ENCODE data around the gene LEKR1. TPM values are rescaled to one million over a fixed set of nuclear protein-coding genes. Genes with fewer than 3 reads are reported as not detected.

The LEKR1 gene
- polyA plus RNA-seq: 1 to 10 TPM in 2 of 3 donors, not detected in 1; 1.6 to 2.1 TPM

- Mint-ChIP-seq H3K36me3 (no peaks in the 10 kb centered on the region), H3K27ac (peak within 1 kb of the TSS; percentile 96 to 99 (median 98)), H3K4me3 (peak within 1 kb of the TSS; percentile 90 to 99 (median 95)), H3K27me3 (ENCODE audit: low read depth in 3 of 3) (peaks cover 3 to 10% (median 4%) of the 10 kb centered on the region in 3 donors), H3K9me3 (no peaks in the 10 kb centered on the region), H3K4me1 (peaks cover 13 to 19% of the 10 kb centered on the region in 2 donors)
- DNase-seq: peak; percentile 76 to 84 (median 76)
Measured at GRCh38 chr3:156826144-156826895, at the start of gene LEKR1. TSS of gene LEKR1 (plus strand) at chr3:156826353. CDS start at chr3:156829330, 2,977 bp downstream.

- H3K27ac Mint-ChIP-seq: no peak overlapping the region
- H3K27me3 Mint-ChIP-seq (ENCODE audit: low read depth in 3 of 3): peaks cover 0 to 8% (median 3%) of the 10 kb centered on the region in 3 donors
- no peaks in the 10 kb centered on the region for H3K4me1 Mint-ChIP-seq
- no peaks in the 10 kb centered on the region for H3K9me3 Mint-ChIP-seq
- H3K36me3 Mint-ChIP-seq: no peaks in the 10 kb centered on the region
- DNase-seq: no peak
- no peak overlapping the region for H3K4me3 Mint-ChIP-seq
Measured at GRCh38 chr3:156776871-156777270, 49.3 kb upstream of the LEKR1 start.

- H3K9me3 Mint-ChIP-seq: no peaks in the 10 kb centered on the region
- H3K4me1 Mint-ChIP-seq: no peaks in the 10 kb centered on the region
- H3K27me3 Mint-ChIP-seq (ENCODE audit: low read depth in 3 of 3): peaks cover 0 to 3% (median 1%) of the 10 kb centered on the region in 3 donors
- no peaks in the 10 kb centered on the region for H3K36me3 Mint-ChIP-seq
- H3K27ac Mint-ChIP-seq: no peak overlapping the region
- H3K4me3 Mint-ChIP-seq: no peak overlapping the region
- DNase-seq: no peak
Measured at GRCh38 chr3:156781310-156782230, 44.6 kb upstream of the LEKR1 start.

GRCh38 chr3:156782319-156782718, 43.8 kb upstream of the LEKR1 start:
- Mint-ChIP-seq H3K27ac (no peak overlapping the region), H3K36me3 (peaks cover 0 to 2% (median under 1%) of the 10 kb centered on the region in 3 donors), H3K9me3 (peaks cover 0 to 2% (median 0%) of the 10 kb centered on the region in 6 donors), H3K27me3 (ENCODE audit: low read depth in 3 of 3) (peaks cover 0 to 3% (median 0%) of the 10 kb centered on the region in 3 donors), H3K4me3 (no peak overlapping the region), H3K4me1 (no peaks in the 10 kb centered on the region)
- DNase-seq: no peak

DNA sequence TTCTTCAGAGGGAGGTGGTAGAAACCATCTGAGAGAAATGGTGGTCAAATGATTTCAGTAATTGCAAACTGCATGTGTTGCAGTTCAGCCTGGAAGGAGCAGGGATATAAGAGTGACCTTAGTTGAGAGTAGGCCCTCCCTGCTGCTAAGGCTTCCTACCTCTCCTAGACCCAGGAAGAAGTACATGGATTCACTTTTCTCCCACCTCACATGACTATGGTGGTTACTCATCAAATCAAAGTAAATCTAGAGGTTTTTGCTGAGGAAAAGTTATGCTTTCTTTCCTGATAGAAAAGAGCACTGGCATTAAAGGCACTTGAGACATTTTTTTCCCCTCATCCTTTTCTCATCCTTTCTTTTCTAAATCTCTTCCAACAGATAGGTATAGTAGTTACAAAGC, 43.2 kb upstream of the LEKR1 start:
- Mint-ChIP-seq H3K9me3 (peaks cover 0 to 2% (median 0%) of the 10 kb centered on the region in 6 donors), H3K27ac (no peak overlapping the region), H3K27me3 (ENCODE audit: low read depth in 3 of 3) (peaks cover 0 to 3% (median 0%) of the 10 kb centered on the region in 3 donors), H3K36me3 (peaks cover 5 to 7% (median 5%) of the 10 kb centered on the region in 3 donors), H3K4me1 (no peaks in the 10 kb centered on the region), H3K4me3 (no peak overlapping the region)
- no peak for DNase-seq

DNA sequence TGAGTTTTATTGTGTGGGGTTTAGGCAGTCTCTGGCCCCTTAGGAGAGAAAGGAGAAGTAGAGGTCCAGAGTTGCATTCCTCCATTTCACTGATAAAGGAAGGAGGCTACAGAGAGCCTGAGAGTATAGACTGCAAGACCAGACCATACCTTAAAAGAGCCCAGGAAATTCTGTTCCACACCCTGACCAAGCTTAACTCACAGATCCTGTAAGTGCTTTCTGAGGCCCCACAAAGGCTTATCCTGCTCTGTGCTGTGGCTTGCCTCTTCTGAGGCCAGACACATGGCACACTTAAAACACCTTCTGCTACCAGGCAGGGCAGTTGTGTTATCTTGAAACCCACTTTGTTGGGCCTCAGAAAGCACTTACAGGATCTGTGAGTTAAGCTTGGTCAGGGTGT, 39.2 kb upstream of the LEKR1 start:
- Mint-ChIP-seq H3K36me3 (peaks cover 5 to 10% (median 8%) of the 10 kb centered on the region in 3 donors), H3K27me3 (ENCODE audit: low read depth in 3 of 3) (no peaks in the 10 kb centered on the region), H3K9me3 (peaks cover 0 to 2% (median 0%) of the 10 kb centered on the region in 6 donors), H3K4me1 (peaks cover under 1 to 1% of the 10 kb centered on the region in 2 donors), H3K4me3 (no peak overlapping the region), H3K27ac (no peak overlapping the region)
- no peak for DNase-seq

- peaks cover 0 to 2% (median 0%) of the 10 kb centered on the region in 6 donors for H3K9me3 Mint-ChIP-seq
- H3K27ac Mint-ChIP-seq: no peak overlapping the region
- H3K4me1 Mint-ChIP-seq: peaks cover 12% of the 10 kb centered on the region in 2 donors
- no peak for DNase-seq
- peaks cover 5 to 10% (median 8%) of the 10 kb centered on the region in 3 donors for H3K36me3 Mint-ChIP-seq
- H3K27me3 Mint-ChIP-seq (ENCODE audit: low read depth in 3 of 3): peaks cover 0 to 1% (median 0%) of the 10 kb centered on the region in 3 donors
- no peak overlapping the region for H3K4me3 Mint-ChIP-seq
Measured at GRCh38 chr3:156787926-156788663, 38.1 kb upstream of the LEKR1 start.

- H3K27ac Mint-ChIP-seq: no peak overlapping the region
- no peak overlapping the region for H3K4me3 Mint-ChIP-seq
Measured at GRCh38 chr3:156788846-156789245, 37.3 kb upstream of the LEKR1 start.

GRCh38 chr3:156790156-156790555, 36.0 kb upstream of the LEKR1 start:
- Mint-ChIP-seq H3K4me3 (no peak overlapping the region), H3K27me3 (ENCODE audit: low read depth in 3 of 3) (peaks cover 0 to 1% (median 0%) of the 10 kb centered on the region in 3 donors), H3K4me1 (peaks cover 18% of the 10 kb centered on the region in 2 donors), H3K36me3 (peaks cover 6 to 10% (median 8%) of the 10 kb centered on the region in 3 donors), H3K9me3 (peaks cover 0 to 2% (median 0%) of the 10 kb centered on the region in 6 donors), H3K27ac (no peak overlapping the region)
- no peak for DNase-seq

More at GRCh38 chr3:156788846-156789245, 37.3 kb upstream of the LEKR1 start:
- peaks cover 0 to 2% (median 0%) of the 10 kb centered on the region in 6 donors for H3K9me3 Mint-ChIP-seq
- H3K27me3 Mint-ChIP-seq (ENCODE audit: low read depth in 3 of 3): peaks cover 0 to 1% (median 0%) of the 10 kb centered on the region in 3 donors
- DNase-seq: no peak
- H3K4me1 Mint-ChIP-seq: peaks cover 18% of the 10 kb centered on the region in 2 donors
- H3K36me3 Mint-ChIP-seq: peaks cover 5 to 10% (median 8%) of the 10 kb centered on the region in 3 donors

GRCh38 chr3:156792114-156792513, 34.0 kb upstream of the LEKR1 start:
- peaks cover 0 to 1% (median 0%) of the 10 kb centered on the region in 3 donors for H3K27me3 Mint-ChIP-seq (ENCODE audit: low read depth in 3 of 3)

DNA sequence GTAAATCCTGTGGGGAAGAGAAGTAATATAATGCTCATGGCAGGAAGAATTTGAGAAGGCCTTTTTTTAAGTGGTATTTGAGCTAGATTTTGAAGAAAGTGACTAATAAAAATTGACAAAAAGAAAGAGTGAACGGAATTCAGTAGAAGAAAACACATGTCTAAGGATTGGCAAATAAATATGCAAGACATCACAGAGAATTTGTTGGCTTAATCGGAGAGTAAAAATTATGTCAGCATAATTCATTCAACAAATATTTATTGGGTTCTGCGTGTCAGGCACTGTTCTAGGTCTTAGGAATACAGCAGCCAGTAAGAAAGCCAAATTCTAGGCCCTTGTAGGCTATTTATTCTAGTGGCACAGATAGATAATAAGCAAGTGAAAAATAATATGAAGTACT, 33.6 kb upstream of the LEKR1 start:
- no peak for DNase-seq
- H3K4me3 Mint-ChIP-seq: no peak overlapping the region

More at GRCh38 chr3:156792114-156792513, 34.0 kb upstream of the LEKR1 start:
- DNase-seq: no peak
- Mint-ChIP-seq H3K9me3 (no peaks in the 10 kb centered on the region), H3K36me3 (peaks cover 8 to 10% (median 10%) of the 10 kb centered on the region in 3 donors), H3K27ac (peak overlapping the region in 4 of 6 donors; percentile 45 to 72 (median 54)), H3K4me1 (peaks cover 22 to 24% of the 10 kb centered on the region in 2 donors), H3K4me3 (no peak overlapping the region)

DNA sequence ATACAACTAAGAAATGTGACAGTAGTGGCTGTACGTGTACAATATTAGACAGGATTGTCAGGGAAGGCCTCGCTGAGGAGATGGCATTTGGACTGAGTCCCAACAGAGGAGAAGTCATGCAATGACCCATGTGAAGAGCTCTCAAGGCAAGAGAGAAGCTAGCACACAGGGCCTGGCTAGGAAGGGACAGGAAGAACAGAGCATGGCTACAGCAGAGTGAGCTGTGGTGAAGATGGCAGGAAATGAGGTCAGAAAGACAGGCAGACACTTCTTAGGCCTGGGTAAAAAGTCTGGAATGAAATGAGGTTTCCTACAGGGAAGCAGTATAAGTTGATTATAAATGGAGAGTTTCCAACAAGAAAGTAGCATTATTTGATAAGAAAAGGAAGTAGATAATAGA, 33.2 kb upstream of the LEKR1 start:
- Mint-ChIP-seq H3K4me1 (peaks cover 22 to 24% of the 10 kb centered on the region in 2 donors), H3K9me3 (no peaks in the 10 kb centered on the region), H3K36me3 (peaks cover 2 to 4% (median 2%) of the 10 kb centered on the region in 3 donors), H3K27me3 (ENCODE audit: low read depth in 3 of 3) (peaks cover 0 to 1% (median 0%) of the 10 kb centered on the region in 3 donors), H3K4me3 (no peak overlapping the region), H3K27ac (peak overlapping the region; percentile 65 to 85 (median 72))
- DNase-seq: peak; percentile 5 to 6 (median 6)

More for the DNA sequence above, 33.6 kb upstream of the LEKR1 start:
- H3K4me1 Mint-ChIP-seq: peaks cover 22 to 24% of the 10 kb centered on the region in 2 donors
- no peaks in the 10 kb centered on the region for H3K9me3 Mint-ChIP-seq
- peaks cover 0 to 1% (median 0%) of the 10 kb centered on the region in 3 donors for H3K27me3 Mint-ChIP-seq (ENCODE audit: low read depth in 3 of 3)
- H3K27ac Mint-ChIP-seq: peak overlapping the region; percentile 65 to 85 (median 72)
- peaks cover 6 to 7% (median 6%) of the 10 kb centered on the region in 3 donors for H3K36me3 Mint-ChIP-seq

DNA sequence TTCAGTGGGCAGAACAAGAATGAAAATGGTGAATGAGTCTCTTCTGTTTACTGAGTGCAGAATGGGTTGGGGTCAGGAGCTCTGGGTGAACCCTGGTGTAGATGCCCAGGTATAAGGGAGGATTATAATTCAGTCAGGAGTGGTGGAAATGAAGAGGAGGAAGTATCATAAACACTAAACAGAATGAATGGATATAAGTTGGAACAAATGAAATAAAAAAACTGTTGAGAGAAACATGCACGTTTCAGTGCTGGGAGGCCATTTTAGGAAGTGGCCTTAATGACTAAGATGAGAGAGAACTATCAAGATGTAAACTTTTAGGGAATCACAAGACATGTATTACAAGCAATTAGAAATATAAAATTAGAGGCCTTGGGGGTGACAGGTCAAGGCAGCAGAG, 32.8 kb upstream of the LEKR1 start:
- no peak for DNase-seq
- H3K4me1 Mint-ChIP-seq: peaks cover 22 to 24% of the 10 kb centered on the region in 2 donors
- H3K9me3 Mint-ChIP-seq: no peaks in the 10 kb centered on the region
- H3K36me3 Mint-ChIP-seq: peaks cover 0 to 4% (median 0%) of the 10 kb centered on the region in 3 donors
- H3K27ac Mint-ChIP-seq: peak overlapping the region; percentile 65 to 85 (median 72)
- H3K27me3 Mint-ChIP-seq (ENCODE audit: low read depth in 3 of 3): peaks cover 0 to 1% (median 0%) of the 10 kb centered on the region in 3 donors
- H3K4me3 Mint-ChIP-seq: no peak overlapping the region
